CD4-positive, alpha-beta memory T cell (primary cell): ENCODE data around the gene IRF9. TPM values are rescaled to one million over a fixed set of nuclear protein-coding genes. Genes with fewer than 3 reads are reported as not detected.

ENCODE experiments used
- CTCF ChIA-PET: fragments of 350-600 bp; sonication (Branson Sonifier 250); formaldehyde crosslinking; loops from one replicate; lab custom pipeline; 2021; ENCODE audit warnings: inconsistent platforms; ENCODE audit not compliant: partially characterized antibody; lab: Charles Lee
- POLR2A ChIA-PET: fragments of 350-600 bp; sonication (Branson Sonifier 250); formaldehyde crosslinking; loops from one replicate; lab custom pipeline; 2021; ENCODE audit not compliant: partially characterized antibody; lab: Charles Lee
- DNase-seq, 5 donors: peaks; one replicate each; pipeline versions ENCODE4 v3.0.0 to v3.0.0-alpha.2; 2020 to 2022; ENCODE audit warnings: mixed read lengths in 1 of 5
- H3K27ac ChIP-seq: one replicate; pipeline ENCODE4 v1.7.0; 2013; ENCODE audit warnings: low read depth, low read length
- H3K27me3 ChIP-seq: 2 replicates; pipeline ENCODE4 v1.7.0; 2013; ENCODE audit warnings: mild to moderate bottlenecking, low read length, moderate library complexity; ENCODE audit not compliant: insufficient read depth
- H3K36me3 ChIP-seq: 2 replicates; pipeline ENCODE4 v1.7.0; 2013; ENCODE audit warnings: mild to moderate bottlenecking, low read length, moderate library complexity; ENCODE audit not compliant: insufficient read depth
- H3K4me1 ChIP-seq: 2 replicates; pipeline ENCODE4 v1.7.0; 2013; ENCODE audit warnings: mild to moderate bottlenecking, low read length, moderate library complexity; ENCODE audit not compliant: insufficient read depth
- H3K4me3 ChIP-seq, 2 donors: one replicate each; pipeline ENCODE4 v1.7.0; 2013; ENCODE audit warnings: low read length in 2 of 2, mild to moderate bottlenecking in 1 of 2
- H3K9me3 ChIP-seq, 2 donors: one replicate each; pipeline ENCODE4 v1.7.0; 2013; ENCODE audit warnings: low read length in 2 of 2, control low read depth in 1 of 2; ENCODE audit not compliant: control insufficient read depth in 1 of 2
- H3K27ac Mint-ChIP-seq, 7 donors: one replicate each; pipeline ENCODE4 v1.8.0; 2020 to 2021; ENCODE audit warnings: mixed read lengths in 7 of 7, mild to moderate bottlenecking in 6 of 7, inconsistent platforms in 3 of 7, moderate library complexity in 3 of 7
- H3K27me3 Mint-ChIP-seq, 2 donors: one replicate each; pipeline ENCODE4 v1.8.0; 2020 to 2021; ENCODE audit warnings: mixed read lengths in 2 of 2
- H3K36me3 Mint-ChIP-seq, 2 donors: one replicate each; pipeline ENCODE4 v1.8.0; 2020 to 2021; ENCODE audit warnings: mixed read lengths in 2 of 2, inconsistent platforms in 1 of 2, mild to moderate bottlenecking in 1 of 2
- H3K4me1 Mint-ChIP-seq, 4 donors: one replicate each; pipeline ENCODE4 v1.8.0; 2020 to 2021; ENCODE audit warnings: mixed read lengths in 4 of 4, mild to moderate bottlenecking in 1 of 4
- H3K4me3 Mint-ChIP-seq, 8 donors: one replicate each; pipeline ENCODE4 v1.8.0; 2020 to 2021; ENCODE audit warnings: mixed read lengths in 8 of 8, mild to moderate bottlenecking in 7 of 8, moderate library complexity in 6 of 8, inconsistent platforms in 3 of 8
- H3K9me3 Mint-ChIP-seq, 8 donors: one replicate each; pipeline ENCODE4 v1.8.0; 2020 to 2021; ENCODE audit warnings: mixed read lengths in 8 of 8, mild to moderate bottlenecking in 5 of 8, inconsistent platforms in 3 of 8, moderate library complexity in 1 of 8
- intact Hi-C: fragments of 100-400 bp; cut with micrococcal nuclease; formaldehyde crosslinking; loops from one replicate; pipeline ENCODE4 v1.15.1; 2023
- polyA plus RNA-seq, 2 donors: library from polyadenylated mRNA; unstranded; fragments of 300-500 nt; fragmentation: Illumina TruSeq; gene quantifications; one replicate each; pipeline ENCODE4 v1.2.3, GENCODE V29; 2021
- total RNA-seq, 2 experiments: library from RNA; stranded (reverse); gene quantifications; one replicate each; pipeline ENCODE4 v1.2.3, GENCODE V29; 2021

The IRF9 gene
- total and polyA plus RNA-seq, 4 experiments from 2014 or later = 59.3 to 157 (median 137) TPM

GRCh38 chr14:24135834-24136683, 25.0 kb upstream of the IRF9 start, which contains the start of gene PSME1:
Gene PSME1, plus strand, starts transcription at chr14:24136194. Its CDS starts 69 bp downstream, at chr14:24136263.
- H3K27ac Mint-ChIP-seq = peak within 1 kb of the TSS; percentile 88 to 96 (median 94)
- peaks cover 35 to 70% (median 55%) of the 10 kb centered on the region in 4 donors for H3K4me1 Mint-ChIP-seq
- ChIA-PET CTCF (interaction anchor here (0.7 to 6.4 kb wide), 14 partner anchors 10 to 198 kb away, joined by 3 to 53 read pairs (median 5); partner anchors contain the start of genes CIDEB, DCAF11, IRF9 and NRL), POLR2A (interaction anchor here (0.6 to 16.1 kb wide), 27 partner anchors 10 to 815 kb away, joined by 3 to 347 read pairs (median 9); partner anchors contain the start of genes CARMIL3, CBLN3, CHMP4A and DCAF11)
- H3K27me3 ChIP-seq = no peaks in the 10 kb centered on the region
- peaks cover 23 to 35% of the 10 kb centered on the region in 2 donors for H3K36me3 Mint-ChIP-seq
- H3K9me3 Mint-ChIP-seq = peaks cover 0 to 4% (median 0%) of the 10 kb centered on the region in 8 donors
- H3K4me3 Mint-ChIP-seq = peak within 1 kb of the TSS; percentile 87 to 94 (median 92)
- H3K27me3 Mint-ChIP-seq = no peaks in the 10 kb centered on the region
- peak within 1 kb of the TSS; percentile 84 for H3K27ac ChIP-seq
- intact Hi-C loops = loop anchor here (1.0 to 2.0 kb wide), 4 partner anchors 11 to 579 kb away; partner anchors contain the start of genes DCAF11, IRF9, NRL and RNF31
- H3K9me3 ChIP-seq = no peaks in the 10 kb centered on the region
- peaks cover 22% of the 10 kb centered on the region for H3K36me3 ChIP-seq
- H3K4me3 ChIP-seq = peak within 1 kb of the TSS; percentile 30 to 87
- peak; percentile 92 to 94 (median 93) for DNase-seq
- peaks cover 59% of the 10 kb centered on the region for H3K4me1 ChIP-seq

- peaks cover 23 to 42% of the 10 kb centered on the region in 2 donors for H3K36me3 Mint-ChIP-seq
- Histone ChIP-seq H3K4me1 (peaks cover 56% of the 10 kb centered on the region), H3K4me3 (peak overlapping the region; percentile 30 to 87), H3K27me3 (no peaks in the 10 kb centered on the region), H3K9me3 (no peaks in the 10 kb centered on the region), H3K27ac (peak overlapping the region; percentile 84), H3K36me3 (peaks cover 22% of the 10 kb centered on the region)
- peak overlapping the region; percentile 87 to 94 (median 92) for H3K4me3 Mint-ChIP-seq
- H3K27me3 Mint-ChIP-seq = no peaks in the 10 kb centered on the region
- peaks cover 0 to 4% (median 0%) of the 10 kb centered on the region in 8 donors for H3K9me3 Mint-ChIP-seq
- H3K27ac Mint-ChIP-seq = peak overlapping the region; percentile 88 to 94 (median 91)
- POLR2A ChIA-PET = interaction anchor here (0.6 to 16.1 kb wide), 23 partner anchors 9 to 674 kb away, joined by 3 to 347 read pairs (median 14); partner anchors contain the start of genes CARMIL3, CBLN3, CHMP4A and DCAF11
- DNase-seq = no peak
- CTCF ChIA-PET = interaction anchor here (0.7 to 6.4 kb wide), 11 partner anchors 9 to 197 kb away, joined by 3 to 53 read pairs (median 7); partner anchors contain the start of genes DCAF11, IRF9, NRL and PSME2
- intact Hi-C loops = loop anchor here (1.0 to 2.0 kb wide), 4 partner anchors 10 to 580 kb away; partner anchors contain the start of genes DCAF11, IRF9, NRL and RNF31
- peaks cover 34 to 75% (median 53%) of the 10 kb centered on the region in 4 donors for H3K4me1 Mint-ChIP-seq
Measured at GRCh38 chr14:24136684-24137528, 24.2 kb upstream of the IRF9 start.

GRCh38 chr14:24137529-24138395, 23.3 kb upstream of the IRF9 start:
- H3K27me3 Mint-ChIP-seq = no peaks in the 10 kb centered on the region
- peaks cover 23 to 43% of the 10 kb centered on the region in 2 donors for H3K36me3 Mint-ChIP-seq
- H3K9me3 Mint-ChIP-seq = peaks cover 0 to 2% (median 0%) of the 10 kb centered on the region in 8 donors
- ChIA-PET POLR2A (interaction anchor here (0.6 to 16.1 kb wide), 17 partner anchors 8 to 673 kb away, joined by 3 to 347 read pairs (median 20); partner anchors contain the start of genes CBLN3, CHMP4A, DCAF11 and IPO4), CTCF (interaction anchor here (0.7 to 6.4 kb wide), 7 partner anchors 8 to 294 kb away, joined by 3 to 53 read pairs (median 8); partner anchors contain the start of genes DCAF11, IRF9, NRL and PSME2)
- peaks cover 56% of the 10 kb centered on the region for H3K4me1 ChIP-seq
- no peaks in the 10 kb centered on the region for H3K9me3 ChIP-seq
- H3K4me3 ChIP-seq = no peak overlapping the region
- DNase-seq = no peak
- peak overlapping the region; percentile 84 for H3K27ac ChIP-seq
- H3K27me3 ChIP-seq = no peaks in the 10 kb centered on the region
- intact Hi-C loops = loop anchor here (2.0 kb wide), 1 partner anchor 581 kb away; the partner anchor contains the start of gene THTPA
- H3K4me3 Mint-ChIP-seq = peak overlapping the region; percentile 36 to 94 (median 91)
- H3K27ac Mint-ChIP-seq = peak overlapping the region; percentile 63 to 94 (median 91)
- peaks cover 24% of the 10 kb centered on the region for H3K36me3 ChIP-seq
- H3K4me1 Mint-ChIP-seq = peaks cover 31 to 72% (median 51%) of the 10 kb centered on the region in 4 donors

- no peaks in the 10 kb centered on the region for H3K27me3 Mint-ChIP-seq
- ChIA-PET CTCF (interaction anchor here (1.3 to 6.4 kb wide), 4 partner anchors 8 to 293 kb away, joined by 3 to 53 read pairs (median 16); partner anchors contain the start of genes IRF9, PSME2 and RNF31), POLR2A (interaction anchor here (0.7 to 16.1 kb wide), 14 partner anchors 8 to 293 kb away, joined by 3 to 347 read pairs (median 20); partner anchors contain the start of genes CHMP4A, DCAF11, IRF9 and NRL)
- H3K4me1 Mint-ChIP-seq = peaks cover 33 to 75% (median 51%) of the 10 kb centered on the region in 4 donors
- H3K9me3 Mint-ChIP-seq = peaks cover 0 to 2% (median 0%) of the 10 kb centered on the region in 8 donors
- Histone ChIP-seq H3K27ac (peak overlapping the region; percentile 84), H3K4me3 (no peak overlapping the region), H3K27me3 (no peaks in the 10 kb centered on the region), H3K36me3 (peaks cover 32% of the 10 kb centered on the region), H3K9me3 (no peaks in the 10 kb centered on the region), H3K4me1 (peaks cover 59% of the 10 kb centered on the region)
- intact Hi-C loops = no loop called here
- H3K4me3 Mint-ChIP-seq = peak overlapping the region; percentile 48 to 94 (median 72)
- peak overlapping the region in 6 of 7 donors; percentile 15 to 94 (median 62) for H3K27ac Mint-ChIP-seq
- DNase-seq = no peak
- H3K36me3 Mint-ChIP-seq = peaks cover 23 to 52% of the 10 kb centered on the region in 2 donors
Measured at GRCh38 chr14:24138396-24139271, 22.4 kb upstream of the IRF9 start.

- Histone ChIP-seq H3K9me3 (no peaks in the 10 kb centered on the region), H3K4me3 (no peak overlapping the region), H3K4me1 (peaks cover 62% of the 10 kb centered on the region), H3K27me3 (no peaks in the 10 kb centered on the region), H3K27ac (peak overlapping the region; percentile 29), H3K36me3 (peaks cover 40% of the 10 kb centered on the region)
- H3K9me3 Mint-ChIP-seq = peaks cover 0 to 2% (median 0%) of the 10 kb centered on the region in 8 donors
- ChIA-PET CTCF (interaction anchor here (1.1 to 6.4 kb wide), 5 partner anchors 21 to 292 kb away, joined by 3 to 53 read pairs (median 8); partner anchors contain the start of gene IRF9), POLR2A (interaction anchor here (0.7 to 16.1 kb wide), 7 partner anchors 7 to 292 kb away, joined by 4 to 347 read pairs (median 16); partner anchors contain the start of genes DCAF11, IRF9, NRL and PSME2)
- peak overlapping the region; percentile 49 to 94 (median 72) for H3K4me3 Mint-ChIP-seq
- intact Hi-C loops = no loop called here
- peak in 1 of 5 donors; percentile 58 for DNase-seq
- H3K4me1 Mint-ChIP-seq = peaks cover 35 to 83% (median 54%) of the 10 kb centered on the region in 4 donors
- H3K27me3 Mint-ChIP-seq = no peaks in the 10 kb centered on the region
- peaks cover 27 to 55% of the 10 kb centered on the region in 2 donors for H3K36me3 Mint-ChIP-seq
- peak overlapping the region in 6 of 7 donors; percentile 52 to 94 (median 69) for H3K27ac Mint-ChIP-seq
Measured at GRCh38 chr14:24139272-24139934, 21.7 kb upstream of the IRF9 start.
